K562 (cell line): ENCODE measurements around the gene TICRR. TPM values are rescaled to one million over a fixed set of nuclear protein-coding genes. Genes with fewer than 3 reads are reported as not detected.

Experiments used
- BRF1 ChIP-seq: IDR thresholded peaks from 3 replicates; pipeline ENCODE4 v1.6.1; 2011; ENCODE audit warnings: borderline replicate concordance, mild to moderate bottlenecking; ENCODE audit not compliant: insufficient read length; ENCODE audit errors: extremely low read depth
- CREB1 ChIP-seq, 2 experiments: sonication (generic) in 1 of 2; formaldehyde crosslinking in 1 of 2; IDR thresholded peaks; 2 replicates each; pipeline versions ENCODE4 v1.6.1 to v1.8.0; 2012 to 2022; ENCODE audit warnings: inconsistent platforms in 1 of 2, mild to moderate bottlenecking in 1 of 2, missing genetic modification reagents in 1 of 2, moderate library complexity in 1 of 2
- DNMT1 ChIP-seq: fragments of 450-650 bp; IDR thresholded peaks from 2 replicates; pipeline ENCODE4 v1.6.1; 2016; ENCODE audit warnings: antibody characterized with exemption, mild to moderate bottlenecking
- HMG20B ChIP-seq: fragments of 250-450 bp; sonication (Bioruptor Pico); IDR thresholded peaks from 2 replicates; pipeline ENCODE4 v1.5.0; 2021; ENCODE audit warnings: mild to moderate bottlenecking
- LARP7 ChIP-seq: fragments of 450-650 bp; IDR thresholded peaks from 2 replicates; pipeline ENCODE4 v1.6.1; 2016
- NCOA4 ChIP-seq: fragments of 450-650 bp; IDR thresholded peaks from 2 replicates; pipeline ENCODE4 v1.6.1; 2018; ENCODE audit warnings: mild to moderate bottlenecking; ENCODE audit not compliant: partially characterized antibody
- PREB ChIP-seq: sonication (generic); formaldehyde crosslinking; IDR thresholded peaks from 2 replicates; pipeline ENCODE4 v1.8.1; 2023; ENCODE audit warnings: mild to moderate bottlenecking, missing genetic modification reagents
- PTTG1 ChIP-seq: fragments of 450-650 bp; IDR thresholded peaks from 2 replicates; pipeline ENCODE4 v1.6.1; 2016; ENCODE audit warnings: low read depth, mild to moderate bottlenecking, missing genetic modification characterization, missing compliant biosample characterization
- RAD21 ChIP-seq, 2 experiments: fragments of 250-450 bp in 1 of 2; fragments of 450-650 bp in 1 of 2; sonication (Bioruptor Pico) in 1 of 2; formaldehyde crosslinking in 1 of 2; IDR thresholded peaks in 1 of 2; conservative IDR thresholded peaks in 1 of 2; 2 replicates each; pipeline versions ENCODE4 v1.4.0 to v1.8.0; 2020 to 2022; ENCODE audit warnings: mild to moderate bottlenecking in 2 of 2, moderate library complexity in 1 of 2
- ZNF408 ChIP-seq: fragments of 250-450 bp; sonication (Bioruptor Pico); IDR thresholded peaks from 2 replicates; pipeline ENCODE4 v1.4.0; 2020; ENCODE audit warnings: low read depth, mild to moderate bottlenecking, moderate library complexity
- polyA plus RNA-seq, 8 experiments: library from polyadenylated mRNA; depleted of rRNA in 4 of 8; stranded (reverse) in 5 of 8; unstranded in 3 of 8; fragments of >200 nt; fragmentation: Nextera tagmentation in 2 of 8; fragmentation: Illumina TruSeq in 1 of 8; extraction: Ambion mirVana in 2 of 8; extraction: Trizol in 1 of 8; gene quantifications; 2 replicates each; pipeline versions ENCODE4 v1.2.1 to v1.2.3, GENCODE V29; 2011 to 2014; ENCODE audit warnings: inconsistent platforms in 1 of 8, missing spikeins in 1 of 8
- total RNA-seq, 7 experiments: library from RNA; depleted of rRNA in 6 of 7; stranded (reverse); fragments of >200 nt in 6 of 7; fragmentation: Illumina TruSeq in 2 of 7; extraction: Trizol in 2 of 7; gene quantifications; 2 replicates each; pipeline versions ENCODE4 v1.2.1 to v1.2.3, GENCODE V29; 2011 to 2021; ENCODE audit warnings: low replicate concordance in 1 of 7
- TF ChIP-seq, protein P1 (sequence below), 2 experiments: fragments of 250-450 bp in 1 of 2; fragments of 450-650 bp in 1 of 2; sonication (Bioruptor Pico) in 1 of 2; IDR thresholded peaks; 2 replicates each; pipeline versions ENCODE4 v1.6.1 to v1.8.0; 2016 to 2021; ENCODE audit warnings: mild to moderate bottlenecking in 2 of 2, moderate library complexity in 2 of 2, missing compliant biosample characterization in 1 of 2, missing genetic modification characterization in 1 of 2

The TICRR gene
- total and polyA plus RNA-seq, 9 of the 15 experiments (the other 6 are each of a cell fraction or from before 2014, with no cell fraction given) = 0.84 to 22.9 (median 13.7) TPM

DNA sequence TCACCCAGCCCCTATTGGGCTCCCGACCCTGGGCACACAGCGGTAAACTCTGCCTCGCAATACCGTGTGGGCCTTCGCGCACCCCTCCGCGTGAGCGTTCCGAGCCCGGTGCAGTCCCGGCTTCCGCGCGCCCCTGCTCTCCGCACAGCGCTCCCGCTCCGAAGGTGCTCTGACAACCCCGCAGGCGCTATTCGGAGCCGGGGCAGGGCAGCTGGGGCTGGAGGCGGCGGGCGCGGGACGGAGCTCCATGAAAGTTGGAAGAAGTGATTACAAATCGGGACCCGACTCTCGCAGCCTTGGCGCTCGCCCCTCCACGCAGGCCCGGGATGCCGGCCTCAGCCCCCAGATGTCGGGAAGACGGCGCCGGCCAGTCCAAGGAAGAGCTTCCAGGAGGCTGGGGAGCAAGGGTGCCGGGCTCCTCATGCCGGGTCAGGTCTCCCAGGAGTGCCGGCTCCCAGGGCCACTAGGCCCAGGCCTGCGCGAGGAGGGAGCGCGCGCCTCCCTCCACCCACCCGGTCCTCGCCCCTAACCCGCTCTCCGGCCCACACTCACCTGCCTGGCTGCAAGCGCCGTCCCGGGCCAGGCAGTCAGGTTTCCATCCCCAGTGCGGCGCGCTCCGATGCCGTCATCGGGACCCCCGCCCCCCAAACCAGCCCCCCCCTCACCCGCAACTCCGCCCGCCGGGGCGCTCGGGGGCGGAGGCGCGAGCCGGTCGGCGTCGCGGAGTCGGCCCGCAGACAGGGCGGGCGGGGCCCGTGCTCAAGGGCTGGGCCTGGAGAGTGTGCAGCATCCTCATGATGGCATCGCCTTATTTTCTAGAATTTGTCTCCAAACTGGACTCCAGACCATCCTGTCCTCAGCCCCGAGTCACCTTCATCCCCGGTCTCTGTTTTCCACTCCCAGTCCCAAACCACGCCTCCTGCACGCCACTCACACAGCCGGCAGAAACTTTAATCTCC, 79.9 kb downstream of the TICRR start, which contains the start of gene KIF7 (continued):
- no peak for TF ChIP-seq NCOA4
- no peak for TF ChIP-seq PTTG1 (tag)
- TF ChIP-seq ZNF408 (CRISPR knock-in tag) = no peak
- no peak for TF ChIP-seq LARP7
- TF ChIP-seq, protein P1, sequence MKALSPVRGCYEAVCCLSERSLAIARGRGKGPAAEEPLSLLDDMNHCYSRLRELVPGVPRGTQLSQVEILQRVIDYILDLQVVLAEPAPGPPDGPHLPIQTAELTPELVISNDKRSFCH (CRISPR knock-in tag; IDR thresholded peaks at IDR 0.05) = no peak
- TF ChIP-seq, protein P1 (tag; IDR thresholded peaks at IDR 0.05) = no peak
- TF ChIP-seq PREB (CRISPR knock-in tag) = no peak
- TF ChIP-seq RAD21 (CRISPR knock-in tag; conservative IDR thresholded peaks at IDR 0.05 in 1 of 2, IDR thresholded peaks at IDR 0.05 in 1 of 2) = no peak
- TF ChIP-seq CREB1 (IDR thresholded peaks at IDR 0.05) = peak; percentile 69; the same call in 1 of the 2 replicates
- peak; percentile 56; the same call in 1 of the 2 replicates for TF ChIP-seq CREB1 (CRISPR knock-in tag; IDR thresholded peaks at IDR 0.05)
- no peak for TF ChIP-seq HMG20B (CRISPR knock-in tag)
- no peak for TF ChIP-seq BRF1
- TF ChIP-seq DNMT1 = no peak
